Heart right ventricle (tissue), 16 donors: Measurements from ENCODE around the gene EXOSC7. TPM values are rescaled to one million over a fixed set of nuclear protein-coding genes. Genes with fewer than 3 reads are reported as not detected.
A peak's percentile ranks its signal among the peaks of the same experiment; 100 is the strongest.

Experiments
- ATAC-seq, 8 donors: fragments of 200-7000 bp; cut with Tn5 transposase; one replicate each; pipeline ENCODE4 v1.9.1; 2020; ENCODE audit warnings: mild to moderate bottlenecking in 8 of 8, moderate library complexity in 8 of 8, moderate number of reproducible peaks in 1 of 8
- DNase-seq, 2 donors: peaks; one replicate each; pipeline ENCODE4 v3.0.0-alpha.2; 2020
- H3K27ac ChIP-seq, 10 donors: fragments of 200-600 bp; sonication (generic) in 2 of 10; one replicate each; pipeline versions ENCODE4 v1.5.0 to v1.8.0; 2020 to 2022; ENCODE audit warnings: mild to moderate bottlenecking in 3 of 10
- H3K27me3 ChIP-seq, 7 donors: fragments of 200-600 bp; one replicate each; pipeline ENCODE4 v1.8.0; 2021 to 2022; ENCODE audit warnings: mild to moderate bottlenecking in 2 of 7
- H3K36me3 ChIP-seq, 9 donors: fragments of 200-600 bp; sonication (generic) in 1 of 9; one replicate each; pipeline versions ENCODE4 v1.5.0 to v1.8.0; 2020 to 2022; ENCODE audit warnings: mild to moderate bottlenecking in 2 of 9
- H3K4me1 ChIP-seq, 9 donors: fragments of 200-600 bp; sonication (generic) in 1 of 9; one replicate each; pipeline versions ENCODE4 v1.5.0 to v1.8.0; 2020 to 2022; ENCODE audit warnings: mild to moderate bottlenecking in 4 of 9
- H3K4me3 ChIP-seq, 10 donors: fragments of 200-600 bp; sonication (generic) in 2 of 10; one replicate each; pipeline versions ENCODE4 v1.5.0 to v1.8.0; 2020 to 2022; ENCODE audit warnings: mild to moderate bottlenecking in 7 of 10, moderate library complexity in 2 of 10
- H3K9me3 ChIP-seq, 11 donors: fragments of 200-600 bp in 10 of 11; sonication (generic) in 2 of 11; one replicate each; pipeline versions ENCODE4 v1.5.0 to v1.8.0; 2013 to 2022; ENCODE audit warnings: mild to moderate bottlenecking in 2 of 11, control low read depth in 1 of 11, moderate library complexity in 1 of 11
- CTCF ChIP-seq, 9 donors: fragments of 200-600 bp; sonication (generic) in 2 of 9; IDR thresholded peaks; one replicate each; pipeline versions ENCODE4 v1.5.0 to v1.8.0; 2021 to 2022; ENCODE audit warnings: antibody characterized with exemption in 9 of 9, mild to moderate bottlenecking in 5 of 9, moderate library complexity in 1 of 9
- WGBS, 2 donors: extraction: QIAGEN DNeasy Blood & Tissue Kit; methylation state at CpG; one replicate each; pipeline ENCODE4 v1.1.7; 2013; ENCODE audit warnings: inconsistent platforms in 1 of 2; 5-methylcytosine and 5-hydroxymethylcytosine counted together
- intact Hi-C, 10 donors: fragments of 100-400 bp; cut with DNase I; formaldehyde crosslinking; loops; one replicate each; pipeline versions ENCODE4 v1.11.1 to v1.14.2; 2022
- polyA plus RNA-seq, 2 donors: library from polyadenylated mRNA; stranded (reverse); fragments of 200-250 nt; gene quantifications; one replicate each; pipeline ENCODE4 v1.2.3, GENCODE V29; 2013
- total RNA-seq, 10 donors: library from RNA; stranded (reverse); fragmentation: NEBNext Ultra II Directional in 3 of 10; extraction: Animal tissue kit (Norgen Biotek cat#: 25700) in 3 of 10; gene quantifications; one replicate each; pipeline versions ENCODE4 v1.2.1 to v1.2.4, GENCODE V29; 2021 to 2023
- donor health status: Arrhythmogenic right ventricular cardiomyopathy.
- donor health status: ischemic (EF 13 %, LVEDD 7.1; RV severe dilation, severe dysfunction).
- donor health status: healthy with polysubstance abuse.
- donor health status: DM: no; HTN: yes; CAD: no.
- donor health status: DM: no; HTN: no; CAD: no.
- donor health status: ischemic (EF 25% LVEDD 6.9; RV normal size, moderate dysfunction).
- donor health status: ischemic (EF 25% LVEDD 5.7; RV mildly dilated, moderate dysfunction).
- donor health status: healthy.
- donor health status: DM: yes; HTN: yes; CAD: no.
- donor health status: Ischemic cardiomyopathy.
- donor health status: ischemic (EF 35%, LVEDD 5.7; RV mildly dilated, moderate dysfunction).
- donor health status: nonischemic (EF 11% LVEDD 7.7; RV severe dilation, severe dysfunction).
- donor health status: DM: yes; HTN: yes; CAD: no.
- donor health status: PGD.
- donor health status: ischemic (EF 29% LVEDD 5.4; RV normal size, mild dysfunction).
- donor health status: nonischemic (EF 23%, LVEDD 6.1; RV moderate dilation, normal function).

The EXOSC7 gene
- total and polyA plus RNA-seq, 12 donors: 24.2 to 39.9 (median 32.1) TPM

DNA sequence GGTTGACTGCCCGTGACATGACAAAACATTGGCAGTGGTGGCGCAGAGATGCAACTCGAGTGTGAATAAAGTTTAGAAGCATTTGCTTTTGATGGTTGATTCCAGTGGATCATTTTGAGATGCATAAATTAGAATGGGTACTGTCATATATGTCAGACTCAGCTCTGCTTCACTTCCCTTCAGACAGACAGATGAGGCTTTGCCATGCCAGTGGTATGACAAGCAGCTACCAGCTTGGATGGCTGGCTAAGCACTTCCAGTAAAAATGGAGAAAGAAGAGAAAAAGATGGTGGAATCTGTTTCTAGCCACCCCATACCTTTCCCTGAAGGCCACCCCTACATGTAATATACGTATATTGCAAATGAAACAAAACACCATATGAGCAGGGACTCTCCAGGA, 36.5 kb downstream of the EXOSC7 start:
- Histone ChIP-seq H3K4me1 (peaks cover 11 to 63% (median 36%) of the 10 kb centered on the region in 9 donors), H3K4me3 (peak overlapping the region in 1 of 10 donors; percentile 17)

DNA sequence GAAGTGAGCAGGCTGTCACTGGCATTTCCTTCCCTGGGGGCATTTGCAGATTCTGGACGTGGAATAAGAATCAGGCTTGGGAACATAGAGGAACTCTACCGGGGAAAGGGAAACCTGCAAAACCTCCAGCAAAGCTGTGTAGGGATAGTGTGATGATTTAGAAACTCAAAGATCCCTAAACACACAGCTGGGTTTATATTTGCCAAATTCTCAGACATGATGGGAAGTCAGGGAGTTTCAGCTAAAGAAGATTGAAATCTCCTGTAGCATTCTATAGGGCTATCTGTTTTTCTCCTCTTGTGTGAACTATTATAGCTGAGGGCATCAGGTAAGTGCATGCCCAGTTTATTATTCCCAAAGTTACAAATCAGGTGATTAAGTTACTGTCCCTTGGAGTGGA, 40.9 kb downstream of the EXOSC7 start:
- no peak for ATAC-seq
- Histone ChIP-seq H3K4me3 (no peak overlapping the region), H3K9me3 (no peaks in the 10 kb centered on the region), H3K36me3 (peaks cover 0 to 18% (median 0%) of the 10 kb centered on the region in 9 donors), H3K27ac (peak overlapping the region in 3 of 10 donors; percentile 3 to 58 (median 17)), H3K27me3 (no peaks in the 10 kb centered on the region), H3K4me1 (peaks cover 8 to 72% (median 34%) of the 10 kb centered on the region in 9 donors)
- TF ChIP-seq CTCF (IDR thresholded peaks at IDR 0.05): no peak
- 63% methylated on average over 2 of the region's 2 CpGs for WGBS, 2 donors
- intact Hi-C loops: no loop called here
- no peak for DNase-seq

More for the DNA sequence above, 36.5 kb downstream of the EXOSC7 start:
- DNase-seq (no peak), ATAC-seq (peak in 1 of 8 donors; percentile 1)
- Histone ChIP-seq H3K27me3 (no peaks in the 10 kb centered on the region), H3K9me3 (no peaks in the 10 kb centered on the region), H3K27ac (peak overlapping the region; percentile 67 to 91 (median 84)), H3K36me3 (peaks cover 0 to 38% (median 0%) of the 10 kb centered on the region in 9 donors)
- TF ChIP-seq CTCF (IDR thresholded peaks at IDR 0.05): no peak
- intact Hi-C loops: loop anchor here in 2 of 10 donors (1.0 to 5.0 kb wide), 2 partner anchors 14 to 35 kb away; partner anchors contain the start of genes CLEC3B (in 1 of the 2), EXOSC7 (in 1 of the 2) and ZDHHC3 (in 1 of the 2)
- WGBS, 2 donors: 80 to 88% methylated on average over 4 of the region's 4 CpGs

DNA sequence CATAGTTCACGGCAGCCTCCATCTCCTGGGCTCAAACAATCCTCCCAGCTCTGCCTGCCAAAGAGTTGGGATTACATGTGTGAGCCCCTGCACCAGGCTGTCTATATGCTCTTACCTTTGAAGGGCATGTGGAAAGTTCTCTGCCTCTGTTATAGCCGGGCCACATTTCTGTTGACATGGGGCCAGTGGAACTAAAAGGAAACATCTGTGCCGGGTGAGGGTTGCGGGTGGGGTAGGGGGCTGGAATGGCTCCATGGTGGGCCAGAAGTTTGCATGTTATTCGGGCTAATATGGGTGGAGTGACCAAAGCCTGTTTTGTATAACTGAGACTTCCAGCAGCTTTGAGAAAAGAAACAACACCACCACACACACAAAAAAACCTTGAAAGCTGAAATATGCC, 41.8 kb downstream of the EXOSC7 start:
- intact Hi-C loops: no loop called here
- peak overlapping the region in 5 of 10 donors; percentile 16 to 58 (median 45) for H3K27ac ChIP-seq
- peaks cover 2 to 70% (median 26%) of the 10 kb centered on the region in 9 donors for H3K4me1 ChIP-seq
- TF ChIP-seq CTCF (IDR thresholded peaks at IDR 0.05): no peak
- DNase-seq: no peak
- H3K36me3 ChIP-seq: peaks cover 0 to 14% (median 0%) of the 10 kb centered on the region in 9 donors
- H3K9me3 ChIP-seq: no peaks in the 10 kb centered on the region
- no peak overlapping the region for H3K4me3 ChIP-seq
- ATAC-seq: peak in 1 of 8 donors; percentile 5
- 45 to 62% methylated on average over 5 of the region's 5 CpGs for WGBS, 2 donors
- no peaks in the 10 kb centered on the region for H3K27me3 ChIP-seq

GRCh38 chr3:45020534-45020933, 44.5 kb downstream of the EXOSC7 start:
- Histone ChIP-seq H3K4me3 (no peak overlapping the region), H3K27ac (peak overlapping the region in 4 of 10 donors; percentile 70 to 76 (median 73)), H3K36me3 (no peaks in the 10 kb centered on the region), H3K4me1 (peaks cover 7 to 75% (median 33%) of the 10 kb centered on the region in 9 donors), H3K27me3 (no peaks in the 10 kb centered on the region), H3K9me3 (no peaks in the 10 kb centered on the region)
- no peak for ATAC-seq
- no peak for TF ChIP-seq CTCF (IDR thresholded peaks at IDR 0.05)
- intact Hi-C loops: loop anchor here in 1 of 10 donors (5.0 kb wide), 1 partner anchor 43 kb away; the partner anchor contains the start of genes EXOSC7 and ZDHHC3
- WGBS, 2 donors: 83 to 85% methylated on average over 8 of the region's 8 CpGs
- no peak for DNase-seq
